HG03558 (cell line): ENCODE results near the gene EEPD1.
"Not testable (repeated sequence)": the region's sequence is repeated elsewhere in the genome, so short reads cannot be mapped to it uniquely, and the experiment has no call there.

Experiments used
- ATAC-seq: cut with Tn5 transposase; IDR thresholded peaks from one replicate; pipeline ENCODE4 v1.9.1; 2021; ENCODE audit warnings: moderate number of reproducible peaks; ENCODE audit not compliant: unreplicated experiment; ENCODE audit errors: extremely low read depth

Gene EEPD1

GRCh38 chr7:36245684-36246299 lies 92.7 kb downstream of the EEPD1 start:
- ATAC-seq = no peak

DNA sequence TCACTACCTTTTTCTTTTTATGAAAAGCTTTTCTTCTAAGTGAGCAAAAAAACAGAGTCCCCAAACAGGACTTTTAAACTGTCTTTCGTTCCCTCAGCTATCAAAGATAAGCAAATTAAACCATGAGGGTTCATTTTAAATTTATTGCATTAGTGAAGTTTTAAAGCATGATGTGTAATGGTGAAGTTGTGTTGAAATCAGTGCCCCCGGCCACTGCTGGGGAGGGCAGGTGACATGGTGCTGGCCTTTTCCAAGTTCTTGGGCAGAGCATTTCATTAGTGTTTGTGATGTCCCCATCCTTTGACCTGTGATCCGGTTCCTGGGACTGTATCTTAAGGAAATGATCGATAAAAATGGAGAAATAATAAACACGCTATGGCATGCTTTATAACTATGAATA lies 96.0 kb downstream of the EEPD1 start:
- ATAC-seq = no peak

- no peak for ATAC-seq
These were observed 100.6 kb downstream of the EEPD1 start for GRCh38 chr7:36253699-36254098.

DNA sequence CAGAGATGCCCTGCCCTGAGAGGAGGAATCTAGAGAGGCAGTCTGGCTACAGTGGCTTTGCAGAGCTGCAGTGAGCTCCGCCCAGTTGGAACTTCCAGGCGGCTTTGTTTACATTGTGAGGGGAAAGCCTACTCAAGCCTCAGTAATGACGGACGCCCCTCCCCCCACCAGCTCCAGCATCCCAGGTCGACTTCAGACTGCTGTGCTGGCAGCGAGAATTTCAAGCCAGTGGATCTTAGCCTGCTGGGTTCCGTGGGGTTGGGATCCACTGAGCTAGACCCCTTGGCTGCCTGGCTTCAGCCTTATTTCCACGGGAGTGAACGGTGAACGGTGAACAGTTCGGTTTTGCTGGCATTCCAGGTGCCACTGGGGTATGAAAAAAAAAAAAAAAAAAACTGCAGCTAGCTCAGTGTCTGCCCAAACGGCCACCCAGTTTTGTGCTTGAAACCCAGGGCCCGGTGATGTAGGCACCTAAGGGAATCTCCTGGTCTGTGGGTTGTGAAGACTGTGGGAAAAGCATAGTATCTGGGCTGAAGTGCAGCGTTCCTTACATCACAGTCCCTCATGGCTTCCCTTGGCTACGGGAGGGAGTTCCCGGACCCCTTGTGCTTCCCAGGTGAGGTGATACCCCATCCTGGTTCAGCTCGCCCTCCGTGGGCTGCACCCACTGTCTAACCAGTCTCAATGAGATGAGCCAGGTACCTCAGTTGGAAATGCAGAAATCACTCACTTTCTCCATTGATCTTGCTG lies 105.6 kb downstream of the EEPD1 start:
- ATAC-seq = not testable (repeated sequence)

DNA sequence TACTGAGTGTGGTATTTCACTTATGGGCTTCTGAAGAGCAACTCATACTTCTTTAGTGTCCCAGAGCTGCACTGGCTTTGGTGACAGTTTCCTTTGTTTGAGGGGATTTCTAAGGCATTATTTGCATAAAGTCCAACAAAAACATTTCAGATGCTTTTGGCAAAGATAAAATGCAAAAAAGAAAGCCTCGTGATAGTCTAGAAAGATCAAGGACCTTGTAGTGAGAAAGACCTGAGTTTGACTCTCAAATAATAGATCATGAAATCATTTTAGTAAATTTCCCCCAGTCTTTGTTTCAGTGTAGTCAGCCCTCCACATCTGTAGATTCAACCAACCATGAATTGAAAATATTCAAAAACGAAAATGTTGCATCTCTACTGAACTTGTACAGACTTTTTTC lies 107.4 kb downstream of the EEPD1 start:
- no peak for ATAC-seq

DNA sequence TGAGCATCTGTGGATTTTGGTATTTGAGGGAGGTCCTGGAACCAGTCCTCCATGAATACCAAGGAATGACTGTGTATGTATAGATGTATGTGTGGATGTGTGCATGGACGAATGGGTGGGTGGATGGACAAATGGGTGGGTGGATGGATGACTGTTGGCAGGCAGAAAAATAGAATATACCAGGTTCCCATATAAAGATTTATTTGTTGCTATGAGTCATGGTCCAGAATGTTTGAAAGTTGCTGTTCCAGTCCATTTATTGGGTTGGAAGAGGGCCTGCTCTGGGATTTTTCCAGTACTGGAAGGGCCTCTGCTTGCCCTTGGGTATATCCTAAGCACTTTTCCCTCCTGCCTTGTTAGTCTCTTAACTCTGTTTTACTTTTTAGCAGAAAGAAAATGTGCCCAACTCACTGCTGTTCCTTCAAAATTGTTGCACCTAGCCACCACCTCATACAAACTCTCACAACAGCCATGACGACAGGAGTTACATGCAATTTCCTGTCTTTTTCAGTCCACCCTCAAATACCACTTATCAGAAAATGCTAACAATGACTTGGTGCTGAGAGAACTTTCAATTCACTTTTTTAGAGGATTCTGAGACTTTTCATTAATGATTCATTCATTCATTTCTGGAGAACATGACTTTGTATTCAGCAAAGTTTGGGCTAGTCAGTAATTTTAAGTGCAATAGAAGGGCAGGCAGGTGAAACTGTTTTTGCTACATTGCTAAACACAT lies 108.1 kb downstream of the EEPD1 start:
- no peak for ATAC-seq

GRCh38 chr7:36262309-36263094 lies 109.4 kb downstream of the EEPD1 start:
- no peak for ATAC-seq

DNA sequence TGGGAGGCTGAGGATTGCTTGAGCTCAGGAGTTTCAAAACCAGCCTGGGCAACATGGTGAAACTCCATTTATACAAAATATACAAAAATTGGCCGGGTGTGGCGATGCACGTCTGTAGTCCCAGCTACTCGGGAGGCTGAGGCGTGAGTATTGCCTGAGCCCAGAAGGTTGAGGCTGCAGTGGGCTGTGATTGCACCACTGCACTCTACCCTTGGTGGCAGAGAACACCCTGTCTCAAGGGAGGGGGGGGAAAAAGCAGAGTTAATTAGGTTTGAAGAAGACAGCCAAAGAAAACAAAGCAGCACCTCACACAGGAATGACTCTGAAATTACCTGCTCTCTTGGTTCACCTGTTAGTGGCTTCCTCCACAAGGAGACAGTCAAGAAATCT lies 110.0 kb downstream of the EEPD1 start:
- ATAC-seq = no peak

DNA sequence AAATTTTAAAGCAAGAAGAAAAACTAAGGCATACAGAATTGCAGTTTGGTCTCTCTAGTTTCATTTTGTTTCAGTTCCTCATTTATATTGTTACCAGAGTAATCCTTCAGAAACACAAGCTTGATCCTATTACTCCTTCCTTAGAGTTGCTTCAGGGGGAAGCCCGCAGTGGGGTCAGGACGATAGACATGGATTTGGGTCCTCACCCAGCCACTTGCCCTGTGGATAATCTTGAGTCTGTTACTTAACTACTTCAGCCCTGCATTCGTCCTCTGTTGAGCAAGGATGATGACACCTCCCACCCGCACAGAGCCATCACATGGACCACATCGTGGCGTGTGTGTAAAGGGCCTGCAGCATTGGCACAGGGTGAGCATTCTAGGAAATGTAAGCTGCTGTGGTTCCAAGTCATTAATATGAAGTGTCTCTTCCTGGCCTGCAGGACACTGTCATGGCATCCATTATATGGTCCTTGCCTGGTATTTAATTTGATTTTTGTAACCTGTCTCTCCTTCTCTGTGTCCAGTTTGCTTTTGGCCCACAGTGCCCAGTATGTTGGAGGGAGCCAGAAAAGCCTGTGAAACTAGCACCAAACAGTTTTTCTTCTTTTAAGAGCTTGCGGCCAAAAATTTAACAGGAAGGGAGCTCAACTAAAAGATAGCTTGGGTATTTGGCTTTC lies 111.2 kb downstream of the EEPD1 start:
- no peak for ATAC-seq

- ATAC-seq = no peak
These were observed 112.0 kb downstream of the EEPD1 start for GRCh38 chr7:36264913-36265516.

GRCh38 chr7:36265680-36266079 lies 112.6 kb downstream of the EEPD1 start:
- no peak for ATAC-seq

DNA sequence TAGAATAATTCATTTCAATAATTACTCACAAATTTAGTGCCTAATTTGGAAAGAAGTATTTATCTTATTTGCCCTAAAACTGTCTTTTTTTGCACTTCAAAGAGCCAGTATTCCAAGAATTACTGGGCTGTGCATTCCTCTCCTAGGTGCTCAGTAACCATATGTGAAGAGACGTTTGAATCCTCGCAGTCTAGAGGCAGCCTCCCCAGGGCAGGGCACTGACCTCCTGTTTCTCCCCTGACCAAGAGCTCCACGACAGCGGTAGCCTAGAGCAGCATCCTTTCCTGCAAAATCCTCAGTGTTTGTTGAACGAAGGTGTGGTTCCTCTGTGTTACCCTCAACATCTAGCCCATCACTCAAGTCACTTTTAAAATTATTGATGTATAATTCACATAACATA lies 113.1 kb downstream of the EEPD1 start:
- no peak for ATAC-seq

DNA sequence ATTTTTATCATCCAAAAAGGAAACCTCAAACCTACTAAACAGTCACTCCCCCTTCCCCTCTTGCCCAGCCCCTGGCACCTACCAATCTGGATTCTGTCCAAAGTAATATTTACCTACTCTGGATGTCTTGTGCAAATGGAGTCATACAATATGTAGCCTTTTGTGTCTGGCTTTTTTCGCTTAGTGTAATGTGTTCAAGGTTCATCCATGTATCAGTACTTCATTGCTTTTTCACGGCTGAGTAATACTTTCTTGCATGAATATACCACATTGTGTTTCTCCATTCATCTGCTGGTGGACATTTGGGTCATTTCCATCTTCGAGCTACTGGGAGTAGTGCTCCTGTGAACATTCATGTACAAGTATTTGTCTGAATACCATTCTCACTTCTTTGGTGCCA lies 113.6 kb downstream of the EEPD1 start:
- ATAC-seq = no peak

DNA sequence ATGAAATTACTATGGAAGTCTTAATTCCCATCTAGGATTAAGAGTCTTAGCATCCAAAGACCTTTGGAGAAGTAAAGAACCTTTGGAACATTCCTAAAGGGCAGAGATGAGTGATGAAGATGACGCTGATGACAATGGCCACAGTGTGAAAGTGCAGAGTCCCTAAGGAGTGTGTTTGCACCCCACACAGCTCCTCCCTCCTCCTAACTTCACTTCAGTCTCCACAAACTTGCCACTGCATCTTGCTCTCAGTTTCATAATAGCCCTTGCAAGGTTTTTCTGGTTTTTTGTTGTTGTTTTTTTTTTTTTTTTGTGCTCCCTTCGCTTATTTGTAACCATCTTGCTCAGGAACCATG lies 119.1 kb downstream of the EEPD1 start:
- ATAC-seq = no peak

GRCh38 chr7:36272567-36273269 lies 119.7 kb downstream of the EEPD1 start:
- ATAC-seq = no peak

GRCh38 chr7:36273836-36274235 lies 120.8 kb downstream of the EEPD1 start:
- ATAC-seq = no peak

- no peak for ATAC-seq
These were observed 122.8 kb downstream of the EEPD1 start for GRCh38 chr7:36275735-36276284.

DNA sequence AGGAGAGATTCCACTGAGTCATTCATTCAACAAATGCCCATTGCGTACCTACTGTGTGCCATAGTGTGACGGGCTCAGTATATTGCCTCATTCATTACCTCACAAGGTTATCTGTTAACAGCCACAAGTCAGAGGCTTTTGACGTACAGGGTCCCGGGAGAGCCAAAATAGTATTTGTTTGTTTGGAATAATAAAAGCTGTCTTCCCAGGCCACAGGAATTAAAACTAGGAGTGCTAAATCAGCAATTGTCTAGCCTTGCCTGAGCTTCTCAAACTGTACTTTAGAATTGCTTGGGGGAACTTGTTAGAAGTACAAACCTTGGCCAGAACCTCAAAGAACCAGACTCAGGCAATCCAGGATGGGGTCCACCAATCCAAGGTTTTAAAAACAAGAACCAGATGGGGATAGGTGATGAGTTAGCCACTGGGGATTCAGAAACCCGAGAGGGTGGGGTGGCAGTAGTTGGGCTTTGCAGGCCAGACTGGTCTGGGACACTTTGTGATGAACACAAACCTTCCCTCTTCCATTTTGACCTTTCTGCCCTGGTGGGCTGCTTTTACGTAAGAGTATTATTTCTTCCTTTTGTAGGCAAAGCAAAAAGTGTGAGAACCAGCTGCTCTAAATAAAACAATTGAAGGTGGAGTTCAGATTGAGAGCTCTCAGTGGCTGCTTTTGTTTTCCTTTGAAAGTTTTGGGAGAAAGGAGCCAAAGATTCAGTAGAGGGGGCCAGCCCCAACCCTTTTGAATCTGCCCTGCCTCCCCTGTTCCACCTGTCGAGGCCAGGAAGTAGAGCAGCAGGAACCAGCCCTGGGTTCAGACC lies 123.6 kb downstream of the EEPD1 start:
- ATAC-seq = no peak
